ENCODE measurements around the gene UTRN.

GRCh38 chr6:144277174-144277573 is 8.0 kb upstream of the UTRN start:
- TF ChIP-seq, protein P1, sequence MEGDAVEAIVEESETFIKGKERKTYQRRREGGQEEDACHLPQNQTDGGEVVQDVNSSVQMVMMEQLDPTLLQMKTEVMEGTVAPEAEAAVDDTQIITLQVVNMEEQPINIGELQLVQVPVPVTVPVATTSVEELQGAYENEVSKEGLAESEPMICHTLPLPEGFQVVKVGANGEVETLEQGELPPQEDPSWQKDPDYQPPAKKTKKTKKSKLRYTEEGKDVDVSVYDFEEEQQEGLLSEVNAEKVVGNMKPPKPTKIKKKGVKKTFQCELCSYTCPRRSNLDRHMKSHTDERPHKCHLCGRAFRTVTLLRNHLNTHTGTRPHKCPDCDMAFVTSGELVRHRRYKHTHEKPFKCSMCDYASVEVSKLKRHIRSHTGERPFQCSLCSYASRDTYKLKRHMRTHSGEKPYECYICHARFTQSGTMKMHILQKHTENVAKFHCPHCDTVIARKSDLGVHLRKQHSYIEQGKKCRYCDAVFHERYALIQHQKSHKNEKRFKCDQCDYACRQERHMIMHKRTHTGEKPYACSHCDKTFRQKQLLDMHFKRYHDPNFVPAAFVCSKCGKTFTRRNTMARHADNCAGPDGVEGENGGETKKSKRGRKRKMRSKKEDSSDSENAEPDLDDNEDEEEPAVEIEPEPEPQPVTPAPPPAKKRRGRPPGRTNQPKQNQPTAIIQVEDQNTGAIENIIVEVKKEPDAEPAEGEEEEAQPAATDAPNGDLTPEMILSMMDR (optimal IDR thresholded peaks at IDR 0.05 in 1 of 3, IDR thresholded peaks at IDR 0.05 in 1 of 3, conservative IDR thresholded peaks at IDR 0.05 in 1 of 3; ENCODE audit: extremely low read depth in 1 of 3, insufficient read depth in 2 of 3, low read length in 3 of 3): no peak
- no peak for TF ChIP-seq EZH2 (IDR thresholded peaks at IDR 0.05; ENCODE audit: low read length)
